ENCODE results near the gene GRB10.

GRB10 gene

GRCh38 chr7:50621973-50622490 lies 160.7 kb downstream of the GRB10 start:
- Histone ChIP-seq H3K4me3 (ENCODE audit: low read length) (no peak overlapping the region), H3K9ac (ENCODE audit: low read length) (no peak overlapping the region), H3K27me3 (ENCODE audit: low read depth, low read length) (peaks cover 86% of the 10 kb centered on the region), H3K9me3 (ENCODE audit: insufficient read depth, low read length) (no peaks in the 10 kb centered on the region), H4K20me1 (ENCODE audit: insufficient read depth, low read length) (no peaks in the 10 kb centered on the region), H3K4me1 (ENCODE audit: low read length) (no peaks in the 10 kb centered on the region), H3K36me3 (replicated peaks; ENCODE audit: low read depth, low read length) (no peaks in the 10 kb centered on the region), H3K4me2 (ENCODE audit: low read length) (no peak overlapping the region), H2AFZ (ENCODE audit: low read depth, low read length) (no peak overlapping the region), H3K27ac (ENCODE audit: low read length) (no peak overlapping the region), H3K79me2 (ENCODE audit: low read length) (no peaks in the 10 kb centered on the region)
- no peak for TF ChIP-seq EZH2phosphoT487 (IDR thresholded peaks at IDR 0.05; ENCODE audit: low read depth)
- TF ChIP-seq, protein P1, sequence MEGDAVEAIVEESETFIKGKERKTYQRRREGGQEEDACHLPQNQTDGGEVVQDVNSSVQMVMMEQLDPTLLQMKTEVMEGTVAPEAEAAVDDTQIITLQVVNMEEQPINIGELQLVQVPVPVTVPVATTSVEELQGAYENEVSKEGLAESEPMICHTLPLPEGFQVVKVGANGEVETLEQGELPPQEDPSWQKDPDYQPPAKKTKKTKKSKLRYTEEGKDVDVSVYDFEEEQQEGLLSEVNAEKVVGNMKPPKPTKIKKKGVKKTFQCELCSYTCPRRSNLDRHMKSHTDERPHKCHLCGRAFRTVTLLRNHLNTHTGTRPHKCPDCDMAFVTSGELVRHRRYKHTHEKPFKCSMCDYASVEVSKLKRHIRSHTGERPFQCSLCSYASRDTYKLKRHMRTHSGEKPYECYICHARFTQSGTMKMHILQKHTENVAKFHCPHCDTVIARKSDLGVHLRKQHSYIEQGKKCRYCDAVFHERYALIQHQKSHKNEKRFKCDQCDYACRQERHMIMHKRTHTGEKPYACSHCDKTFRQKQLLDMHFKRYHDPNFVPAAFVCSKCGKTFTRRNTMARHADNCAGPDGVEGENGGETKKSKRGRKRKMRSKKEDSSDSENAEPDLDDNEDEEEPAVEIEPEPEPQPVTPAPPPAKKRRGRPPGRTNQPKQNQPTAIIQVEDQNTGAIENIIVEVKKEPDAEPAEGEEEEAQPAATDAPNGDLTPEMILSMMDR (IDR thresholded peaks at IDR 0.05; ENCODE audit: low read depth, low read length), result no peak

GRCh38 chr7:50621206-50621605 lies 161.5 kb downstream of the GRB10 start:
- Histone ChIP-seq H3K9ac (ENCODE audit: low read length) (no peak overlapping the region), H3K4me3 (ENCODE audit: low read length) (no peak overlapping the region), H3K4me2 (ENCODE audit: low read length) (no peak overlapping the region), H3K79me2 (ENCODE audit: low read length) (no peaks in the 10 kb centered on the region), H2AFZ (ENCODE audit: low read depth, low read length) (no peak overlapping the region), H3K9me3 (ENCODE audit: insufficient read depth, low read length) (no peaks in the 10 kb centered on the region), H3K36me3 (replicated peaks; ENCODE audit: low read depth, low read length) (no peaks in the 10 kb centered on the region), H3K27ac (ENCODE audit: low read length) (no peak overlapping the region), H3K27me3 (ENCODE audit: low read depth, low read length) (peaks cover 84% of the 10 kb centered on the region), H3K4me1 (ENCODE audit: low read length) (no peaks in the 10 kb centered on the region), H4K20me1 (ENCODE audit: insufficient read depth, low read length) (no peaks in the 10 kb centered on the region)
- no peak for TF ChIP-seq EZH2phosphoT487 (IDR thresholded peaks at IDR 0.05; ENCODE audit: low read depth)

DNA sequence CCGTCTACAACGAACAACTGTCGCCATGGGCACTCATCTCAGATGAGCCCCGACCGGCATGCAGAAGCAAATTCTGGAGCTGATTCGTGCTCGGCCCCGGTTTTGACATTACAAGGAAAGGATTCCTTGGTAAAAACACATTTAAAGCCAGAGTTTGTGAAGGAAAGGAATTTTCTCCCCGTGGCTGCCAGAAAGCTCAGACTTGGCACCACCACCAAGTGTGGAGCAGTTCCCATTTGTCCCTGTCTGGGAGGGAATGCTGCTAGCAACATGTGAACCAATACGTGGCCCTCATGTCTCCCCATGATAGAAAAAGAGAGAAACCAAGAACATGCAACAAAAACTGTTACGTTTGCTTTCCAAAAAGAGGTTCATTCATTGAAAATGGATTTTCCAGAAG lies 162.3 kb downstream of the GRB10 start:
- no peak overlapping the region for H3K4me3 ChIP-seq (ENCODE audit: low read length)
- H3K79me2 ChIP-seq (ENCODE audit: low read length), result no peaks in the 10 kb centered on the region
- H2AFZ ChIP-seq (ENCODE audit: low read depth, low read length), result no peak overlapping the region
- peaks cover 76% of the 10 kb centered on the region for H3K27me3 ChIP-seq (ENCODE audit: low read depth, low read length)
- H4K20me1 ChIP-seq (ENCODE audit: insufficient read depth, low read length), result no peaks in the 10 kb centered on the region
- no peaks in the 10 kb centered on the region for H3K9me3 ChIP-seq (ENCODE audit: insufficient read depth, low read length)
- no peak for TF ChIP-seq EZH2phosphoT487 (IDR thresholded peaks at IDR 0.05; ENCODE audit: low read depth)
- TF ChIP-seq, protein P1 (IDR thresholded peaks at IDR 0.05; ENCODE audit: low read depth, low read length), result no peak
- no peak overlapping the region for H3K27ac ChIP-seq (ENCODE audit: low read length)
- H3K4me2 ChIP-seq (ENCODE audit: low read length), result no peak overlapping the region
- H3K4me1 ChIP-seq (ENCODE audit: low read length), result no peaks in the 10 kb centered on the region
- H3K9ac ChIP-seq (ENCODE audit: low read length), result no peak overlapping the region
- no peaks in the 10 kb centered on the region for H3K36me3 ChIP-seq (replicated peaks; ENCODE audit: low read depth, low read length)

GRCh38 chr7:50619684-50620083 lies 163.0 kb downstream of the GRB10 start:
- Histone ChIP-seq H3K4me2 (ENCODE audit: low read length) (no peak overlapping the region), H3K9me3 (ENCODE audit: insufficient read depth, low read length) (no peaks in the 10 kb centered on the region), H3K4me3 (ENCODE audit: low read length) (no peak overlapping the region), H3K27me3 (ENCODE audit: low read depth, low read length) (peaks cover 71% of the 10 kb centered on the region), H3K4me1 (ENCODE audit: low read length) (no peaks in the 10 kb centered on the region), H3K79me2 (ENCODE audit: low read length) (no peaks in the 10 kb centered on the region), H4K20me1 (ENCODE audit: insufficient read depth, low read length) (no peaks in the 10 kb centered on the region), H2AFZ (ENCODE audit: low read depth, low read length) (no peak overlapping the region), H3K36me3 (replicated peaks; ENCODE audit: low read depth, low read length) (no peaks in the 10 kb centered on the region), H3K9ac (ENCODE audit: low read length) (no peak overlapping the region), H3K27ac (ENCODE audit: low read length) (no peak overlapping the region)
- no peak for TF ChIP-seq EZH2phosphoT487 (IDR thresholded peaks at IDR 0.05; ENCODE audit: low read depth)
- TF ChIP-seq, protein P1 (IDR thresholded peaks at IDR 0.05; ENCODE audit: low read depth, low read length), result no peak
